Loucy (cell line): ENCODE results near the gene CD180.

Experiments used
- H2AFZ ChIP-seq: fragments of 200-600 bp; sonication (generic); 2 replicates; pipeline ENCODE4 v1.6.0; 2016; ENCODE audit warnings: antibody characterized with exemption, mild to moderate bottlenecking, low read length, moderate library complexity
- H3F3A ChIP-seq: fragments of 200-600 bp; 2 replicates; pipeline ENCODE4 v1.6.0; 2016; ENCODE audit warnings: antibody characterized with exemption, low read depth, mild to moderate bottlenecking
- H3K27me3 ChIP-seq: fragments of 200-600 bp; sonication (generic); 2 replicates; pipeline ENCODE4 v1.6.1; 2014; ENCODE audit warnings: low read length, mild to moderate bottlenecking; ENCODE audit not compliant: insufficient read depth, poor library complexity, severe bottlenecking
- H3K36me3 ChIP-seq: fragments of 200-600 bp; sonication (generic); 2 replicates; pipeline ENCODE4 v1.6.1; 2016; ENCODE audit warnings: low read length; ENCODE audit not compliant: insufficient read depth
- H3K4me1 ChIP-seq: fragments of 200-600 bp; sonication (generic); 2 replicates; pipeline ENCODE4 v1.5.1; 2014; ENCODE audit warnings: low read length, mild to moderate bottlenecking; ENCODE audit not compliant: insufficient read depth, poor library complexity, severe bottlenecking
- H3K4me2 ChIP-seq: fragments of 200-600 bp; sonication (generic); 2 replicates; pipeline ENCODE4 v1.6.0; 2014; ENCODE audit warnings: antibody characterized with exemption, low read length, low read depth, mild to moderate bottlenecking; ENCODE audit not compliant: poor library complexity, severe bottlenecking
- H3K4me3 ChIP-seq: fragments of 200-600 bp; sonication (generic); 2 replicates; pipeline ENCODE4 v1.5.1; 2014; ENCODE audit warnings: low read length, mild to moderate bottlenecking, mixed read lengths; ENCODE audit not compliant: poor library complexity, severe bottlenecking
- H3K79me2 ChIP-seq: fragments of 200-600 bp; sonication (generic); 2 replicates; pipeline ENCODE4 v1.6.1; 2014; ENCODE audit warnings: low read length; ENCODE audit not compliant: insufficient read depth
- H3K9ac ChIP-seq: fragments of 200-600 bp; sonication (generic); 2 replicates; pipeline ENCODE4 v1.6.0; 2014; ENCODE audit warnings: mild to moderate bottlenecking, low read depth, low read length, moderate library complexity; ENCODE audit not compliant: poor library complexity, severe bottlenecking
- H3K9me2 ChIP-seq: fragments of 200-600 bp; sonication (generic); replicated peaks from 2 replicates; pipeline ENCODE4 v1.6.1; 2016; ENCODE audit warnings: low read depth, low read length, mixed read lengths
- H3K9me3 ChIP-seq: fragments of 200-600 bp; sonication (generic); 2 replicates; pipeline ENCODE4 v1.6.1; 2014; ENCODE audit warnings: mild to moderate bottlenecking, antibody characterized with exemption, low read length, low read depth; ENCODE audit not compliant: insufficient read depth
- H4K20me1 ChIP-seq: fragments of 200-600 bp; sonication (generic); 2 replicates; pipeline ENCODE4 v1.6.0; 2014; ENCODE audit warnings: antibody characterized with exemption, low read length, mild to moderate bottlenecking; ENCODE audit not compliant: insufficient read depth, poor library complexity, severe bottlenecking
- EZH2phosphoT487 ChIP-seq: fragments of 200-600 bp; IDR thresholded peaks from 2 replicates; pipeline ENCODE4 v1.6.1; 2018; ENCODE audit warnings: antibody characterized with exemption, mild to moderate bottlenecking, moderate library complexity, borderline replicate concordance
- TF ChIP-seq, protein P1 (sequence below): fragments of 200-600 bp; sonication (generic); conservative IDR thresholded peaks from 2 replicates; pipeline ENCODE4 v1.5.1; 2014; ENCODE audit warnings: mild to moderate bottlenecking, antibody characterized with exemption, low read length

The CD180 gene

DNA sequence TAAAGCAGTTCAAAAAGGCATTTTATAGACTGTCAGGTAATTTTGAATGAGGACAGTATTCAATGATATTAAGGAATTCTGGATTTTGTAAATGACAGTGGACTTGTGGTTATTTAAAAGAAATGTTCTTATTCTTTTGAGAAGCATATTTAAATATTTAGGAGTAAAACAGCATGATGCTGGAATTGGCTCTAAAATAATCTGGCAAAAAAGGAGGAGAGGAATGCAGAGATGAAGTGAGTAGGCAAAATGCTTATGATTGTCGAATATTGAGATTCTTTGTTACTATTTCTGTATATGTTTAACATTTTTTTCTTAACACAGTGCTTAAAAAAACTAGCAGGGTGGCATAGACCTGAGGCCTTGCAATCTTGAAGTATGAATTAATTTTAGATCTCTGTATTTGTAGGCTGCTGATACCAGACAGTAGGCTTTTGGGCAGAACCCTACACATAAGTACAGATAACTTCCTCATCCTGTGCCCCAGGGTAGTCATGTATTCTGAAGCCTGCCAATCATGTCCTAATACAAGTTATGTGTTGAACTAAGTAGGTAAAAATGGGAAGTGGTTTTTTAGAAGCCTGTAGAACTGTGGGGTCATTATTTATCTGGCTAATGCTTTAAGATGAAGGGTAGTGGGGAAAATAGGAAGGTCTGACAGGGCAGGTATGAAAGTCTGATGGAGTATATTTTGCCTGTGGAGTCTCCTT is 9.4 kb downstream of the CD180 start:
- Histone ChIP-seq H3K36me3 (no peaks in the 10 kb centered on the region), H4K20me1 (no peaks in the 10 kb centered on the region), H3K27me3 (no peaks in the 10 kb centered on the region), H3F3A (no peaks in the 10 kb centered on the region), H3K79me2 (no peaks in the 10 kb centered on the region), H3K4me3 (no peak overlapping the region), H3K4me2 (no peak overlapping the region), H3K4me1 (peaks cover 4% of the 10 kb centered on the region), H3K9me2 (no peaks in the 10 kb centered on the region), H3K9ac (no peak overlapping the region), H2AFZ (peak overlapping the region; percentile 18; the same call in 1 of the 2 replicates), H3K9me3 (no peaks in the 10 kb centered on the region)
- no peak for TF ChIP-seq EZH2phosphoT487
- TF ChIP-seq, protein P1, sequence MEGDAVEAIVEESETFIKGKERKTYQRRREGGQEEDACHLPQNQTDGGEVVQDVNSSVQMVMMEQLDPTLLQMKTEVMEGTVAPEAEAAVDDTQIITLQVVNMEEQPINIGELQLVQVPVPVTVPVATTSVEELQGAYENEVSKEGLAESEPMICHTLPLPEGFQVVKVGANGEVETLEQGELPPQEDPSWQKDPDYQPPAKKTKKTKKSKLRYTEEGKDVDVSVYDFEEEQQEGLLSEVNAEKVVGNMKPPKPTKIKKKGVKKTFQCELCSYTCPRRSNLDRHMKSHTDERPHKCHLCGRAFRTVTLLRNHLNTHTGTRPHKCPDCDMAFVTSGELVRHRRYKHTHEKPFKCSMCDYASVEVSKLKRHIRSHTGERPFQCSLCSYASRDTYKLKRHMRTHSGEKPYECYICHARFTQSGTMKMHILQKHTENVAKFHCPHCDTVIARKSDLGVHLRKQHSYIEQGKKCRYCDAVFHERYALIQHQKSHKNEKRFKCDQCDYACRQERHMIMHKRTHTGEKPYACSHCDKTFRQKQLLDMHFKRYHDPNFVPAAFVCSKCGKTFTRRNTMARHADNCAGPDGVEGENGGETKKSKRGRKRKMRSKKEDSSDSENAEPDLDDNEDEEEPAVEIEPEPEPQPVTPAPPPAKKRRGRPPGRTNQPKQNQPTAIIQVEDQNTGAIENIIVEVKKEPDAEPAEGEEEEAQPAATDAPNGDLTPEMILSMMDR: no peak

DNA sequence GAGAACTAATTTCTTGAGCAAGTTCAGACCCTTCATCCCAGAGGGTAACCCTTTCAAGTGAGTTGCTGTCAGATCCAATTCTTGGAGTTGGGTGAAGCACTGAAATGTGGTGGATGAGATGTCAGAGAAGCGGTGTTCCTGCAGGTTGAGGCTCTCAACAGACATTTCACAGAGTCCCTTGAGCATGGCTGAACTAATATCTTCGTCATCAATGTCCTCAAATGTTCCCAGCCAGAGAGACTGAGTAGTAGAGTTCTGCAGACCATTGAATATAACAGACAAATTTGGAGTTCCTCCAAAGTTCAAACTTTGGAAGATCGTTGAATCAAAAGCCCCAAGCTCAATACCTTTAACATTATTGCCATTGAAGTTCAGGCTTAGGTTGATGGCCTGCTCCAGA is 12.7 kb downstream of the CD180 start:
- Histone ChIP-seq H3K9ac (no peak overlapping the region), H3K27me3 (no peaks in the 10 kb centered on the region), H3K79me2 (no peaks in the 10 kb centered on the region), H4K20me1 (no peaks in the 10 kb centered on the region), H3K4me2 (no peak overlapping the region), H3K4me1 (peaks cover 4% of the 10 kb centered on the region), H3F3A (no peaks in the 10 kb centered on the region), H3K4me3 (no peak overlapping the region), H3K9me2 (no peaks in the 10 kb centered on the region), H3K9me3 (no peaks in the 10 kb centered on the region), H3K36me3 (no peaks in the 10 kb centered on the region), H2AFZ (no peak overlapping the region)
- TF ChIP-seq, protein P1: no peak
- no peak for TF ChIP-seq EZH2phosphoT487

DNA sequence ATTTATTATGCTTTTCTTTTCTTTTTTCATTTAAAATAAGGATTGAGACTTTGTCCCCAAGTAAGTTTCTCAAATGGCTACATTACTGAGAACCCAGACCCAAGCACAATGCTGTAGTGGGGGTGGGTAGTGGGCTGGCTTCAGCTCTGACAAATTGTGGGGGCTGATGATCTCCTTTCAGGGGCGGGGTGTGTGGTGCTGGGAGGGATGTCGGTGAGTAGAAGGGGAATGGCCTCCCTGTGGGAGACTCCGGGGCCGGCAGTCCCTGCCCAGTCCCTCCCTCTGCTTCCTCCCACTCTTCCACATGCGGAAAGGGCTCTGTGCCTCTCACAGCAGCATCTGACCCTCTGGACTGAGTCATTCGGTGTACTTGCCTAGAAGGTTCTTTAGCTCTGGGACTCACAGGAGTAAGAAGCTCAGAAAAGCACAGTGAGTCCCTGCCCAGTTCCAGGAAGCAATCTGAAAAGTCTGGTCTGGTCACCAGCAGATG is 14.3 kb downstream of the CD180 start:
- Histone ChIP-seq H3K9ac (no peak overlapping the region), H3F3A (no peaks in the 10 kb centered on the region), H2AFZ (no peak overlapping the region)

More for the DNA sequence above, 14.3 kb downstream of the CD180 start:
- peaks cover 4% of the 10 kb centered on the region; the same call in 1 of the 2 replicates for H3K9me3 ChIP-seq
- no peaks in the 10 kb centered on the region for H3K9me2 ChIP-seq
- H3K4me1 ChIP-seq: peaks cover under 1% of the 10 kb centered on the region
- no peaks in the 10 kb centered on the region for H3K27me3 ChIP-seq
- no peak overlapping the region for H3K4me2 ChIP-seq
- H3K4me3 ChIP-seq: no peak overlapping the region
- no peaks in the 10 kb centered on the region for H3K79me2 ChIP-seq
- no peak for TF ChIP-seq EZH2phosphoT487
- TF ChIP-seq, protein P1: no peak
- no peaks in the 10 kb centered on the region for H3K36me3 ChIP-seq
- H4K20me1 ChIP-seq: no peaks in the 10 kb centered on the region
